Esophagus muscularis mucosa (tissue), 4 donors: ENCODE results near the gene MTA2. TPM values are rescaled to one million over a fixed set of nuclear protein-coding genes. Genes with fewer than 3 reads are reported as not detected.
"Not testable (repeated sequence)": the region's sequence is repeated elsewhere in the genome, so short reads cannot be mapped to it uniquely, and the experiment has no call there.

Experiments
- DNase-seq: peaks from one replicate; pipeline ENCODE4 v3.0.0-alpha.2; 2017; ENCODE audit errors: extremely low spot score
- H3K27ac ChIP-seq, 4 donors: fragments of 200-600 bp; sonication (generic); replicated peaks in 1 of 4; 1 replicate in 3 of 4; 2 replicates in 1 of 4; pipeline ENCODE4 v1.5.1; 2016 to 2019; ENCODE audit warnings: mild to moderate bottlenecking in 1 of 4
- H3K27me3 ChIP-seq, 4 donors: fragments of 200-600 bp; sonication (generic); one replicate each; pipeline versions ENCODE4 v1.5.1 to v1.6.0; 2016 to 2019
- H3K36me3 ChIP-seq, 4 donors: fragments of 200-600 bp; sonication (generic); one replicate each; pipeline ENCODE4 v1.5.1; 2016 to 2019
- H3K4me1 ChIP-seq, 4 donors: fragments of 200-600 bp; sonication (generic); one replicate each; pipeline ENCODE4 v1.5.1; 2016 to 2019
- H3K4me3 ChIP-seq, 4 donors: fragments of 200-600 bp; sonication (generic); 1 replicate in 2 of 4; 2 replicates in 2 of 4; pipeline ENCODE4 v1.5.1; 2016 to 2019; ENCODE audit warnings: mild to moderate bottlenecking in 4 of 4, moderate library complexity in 1 of 4
- H3K9me3 ChIP-seq, 4 donors: fragments of 200-600 bp; sonication (generic); 1 replicate in 3 of 4; 2 replicates in 1 of 4; pipeline ENCODE4 v1.5.1; 2016 to 2019
- EP300 ChIP-seq: sonication (generic); formaldehyde crosslinking; IDR thresholded peaks from one replicate; pipeline ENCODE4 v1.6.1; 2017; ENCODE audit warnings: antibody characterized with exemption
- POLR2A ChIP-seq: fragments of 450-650 bp; IDR thresholded peaks from one replicate; pipeline ENCODE4 v1.6.1; 2017; ENCODE audit warnings: antibody characterized with exemption, moderate library complexity, mild to moderate bottlenecking, low read depth
- POLR2AphosphoS5 ChIP-seq, 2 donors: sonication (generic); formaldehyde crosslinking; IDR thresholded peaks; one replicate each; pipeline ENCODE4 v1.6.1; 2017; ENCODE audit warnings: antibody characterized with exemption in 2 of 2
- WGBS: methylation state at CpG from one replicate; pipeline ENCODE4 v1.1.5; 2018; 5-methylcytosine and 5-hydroxymethylcytosine counted together
- intact Hi-C: fragments of 100-400 bp; cut with DNase I; formaldehyde crosslinking; loops from one replicate; pipeline ENCODE4 v1.15.1; 2023
- total RNA-seq, 4 donors: library from RNA; depleted of rRNA; stranded (reverse); fragments of >200 nt; gene quantifications; one replicate each; pipeline versions ENCODE4 v1.1.0 to v1.2.1, GENCODE V29; 2016
- TF ChIP-seq, protein P1 (sequence below), 3 experiments: fragments of 200-600 bp in 2 of 3; fragments of 450-650 bp in 1 of 3; sonication (generic) in 2 of 3; IDR thresholded peaks; one replicate each; pipeline ENCODE4 v1.5.1; 2017 to 2019; ENCODE audit warnings: antibody characterized with exemption in 3 of 3, mild to moderate bottlenecking in 2 of 3, moderate library complexity in 1 of 3

MTA2 gene
- total RNA-seq, 4 donors from 2014 or later, result 60.2 to 91.4 (median 88.3) TPM

DNA sequence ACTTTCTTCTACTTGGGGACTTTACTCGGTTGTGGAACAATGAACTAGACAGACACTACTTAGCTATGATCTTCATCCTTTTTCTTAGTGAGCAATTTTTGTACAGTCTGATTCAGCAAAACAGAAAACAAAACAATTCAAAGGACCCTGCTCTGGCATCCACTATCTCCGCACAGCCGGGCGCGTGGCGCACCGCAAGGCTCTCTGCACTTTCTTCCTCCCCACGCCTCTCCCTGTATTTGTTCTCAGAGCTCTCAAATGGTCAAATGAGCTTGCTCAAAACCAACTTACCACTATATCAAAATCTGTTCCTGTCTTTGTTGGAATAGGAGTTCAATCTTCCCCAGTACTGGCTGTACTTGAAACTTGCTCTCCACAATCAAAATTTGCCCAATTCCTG, 35.4 kb downstream of the MTA2 start:
- intact Hi-C loops, result no loop called here
- Histone ChIP-seq H3K36me3 (peaks cover 62 to 97% (median 93%) of the 10 kb centered on the region in 4 donors), H3K4me3 (no peak overlapping the region), H3K27ac (no peak overlapping the region), H3K9me3 (no peaks in the 10 kb centered on the region), H3K4me1 (peaks cover 2 to 40% (median 31%) of the 10 kb centered on the region in 4 donors), H3K27me3 (no peaks in the 10 kb centered on the region)
- DNase-seq, result no peak
- TF ChIP-seq POLR2A (no peak), EP300 (no peak), POLR2AphosphoS5 (IDR thresholded peaks at IDR 0.05) (no peak)
- TF ChIP-seq, protein P1, sequence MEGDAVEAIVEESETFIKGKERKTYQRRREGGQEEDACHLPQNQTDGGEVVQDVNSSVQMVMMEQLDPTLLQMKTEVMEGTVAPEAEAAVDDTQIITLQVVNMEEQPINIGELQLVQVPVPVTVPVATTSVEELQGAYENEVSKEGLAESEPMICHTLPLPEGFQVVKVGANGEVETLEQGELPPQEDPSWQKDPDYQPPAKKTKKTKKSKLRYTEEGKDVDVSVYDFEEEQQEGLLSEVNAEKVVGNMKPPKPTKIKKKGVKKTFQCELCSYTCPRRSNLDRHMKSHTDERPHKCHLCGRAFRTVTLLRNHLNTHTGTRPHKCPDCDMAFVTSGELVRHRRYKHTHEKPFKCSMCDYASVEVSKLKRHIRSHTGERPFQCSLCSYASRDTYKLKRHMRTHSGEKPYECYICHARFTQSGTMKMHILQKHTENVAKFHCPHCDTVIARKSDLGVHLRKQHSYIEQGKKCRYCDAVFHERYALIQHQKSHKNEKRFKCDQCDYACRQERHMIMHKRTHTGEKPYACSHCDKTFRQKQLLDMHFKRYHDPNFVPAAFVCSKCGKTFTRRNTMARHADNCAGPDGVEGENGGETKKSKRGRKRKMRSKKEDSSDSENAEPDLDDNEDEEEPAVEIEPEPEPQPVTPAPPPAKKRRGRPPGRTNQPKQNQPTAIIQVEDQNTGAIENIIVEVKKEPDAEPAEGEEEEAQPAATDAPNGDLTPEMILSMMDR (IDR thresholded peaks at IDR 0.05), result no peak
- 89% methylated on average over 8 of the region's 8 CpGs for WGBS

DNA sequence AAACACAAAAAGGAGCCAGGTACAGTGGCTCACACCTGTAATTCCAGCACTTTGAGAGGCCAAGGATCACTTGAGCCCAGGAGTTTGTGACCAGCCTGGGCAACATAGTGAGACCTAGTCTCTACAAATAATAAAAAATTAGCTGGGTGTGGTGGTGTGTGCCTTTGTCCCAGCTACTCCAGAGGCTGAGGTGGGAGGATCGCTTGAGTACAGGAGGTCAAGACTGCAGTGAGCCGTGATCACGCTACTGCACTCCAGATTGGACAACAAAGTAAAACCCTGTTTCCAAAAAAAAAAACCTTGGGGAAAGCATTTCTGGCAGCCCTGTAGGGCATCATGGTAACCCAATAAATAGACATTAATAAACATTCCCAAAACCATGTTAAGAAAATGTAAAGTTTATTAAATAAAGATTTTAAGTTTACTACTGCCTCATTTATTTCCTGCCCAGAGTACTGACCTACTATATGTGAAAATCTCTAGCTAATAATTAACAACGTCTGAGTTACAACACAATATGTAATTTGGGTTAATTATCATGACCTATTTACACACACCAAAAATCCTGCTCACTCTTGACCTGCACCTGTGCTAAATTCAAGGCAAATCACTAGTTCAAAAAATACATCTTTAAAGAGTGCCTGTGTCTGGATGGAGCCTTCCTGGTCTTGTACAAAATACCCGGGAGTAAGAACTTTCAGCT, 36.4 kb downstream of the MTA2 start:
- peaks cover 52 to 88% (median 84%) of the 10 kb centered on the region in 4 donors for H3K36me3 ChIP-seq
- H3K9me3 ChIP-seq, result no peaks in the 10 kb centered on the region
- intact Hi-C loops, result no loop called here
- H3K27me3 ChIP-seq, result no peaks in the 10 kb centered on the region
- H3K27ac ChIP-seq, result peak overlapping the region in 1 of 4 donors; percentile 5
- no peak for DNase-seq
- no peak overlapping the region for H3K4me3 ChIP-seq
- peaks cover 9 to 40% (median 31%) of the 10 kb centered on the region in 4 donors for H3K4me1 ChIP-seq
- WGBS, result 66% methylated on average over 5 of the region's 5 CpGs
- TF ChIP-seq POLR2A (no peak), EP300 (no peak), POLR2AphosphoS5 (IDR thresholded peaks at IDR 0.05) (no peak)
- TF ChIP-seq, protein P1 (IDR thresholded peaks at IDR 0.05), result no peak

DNA sequence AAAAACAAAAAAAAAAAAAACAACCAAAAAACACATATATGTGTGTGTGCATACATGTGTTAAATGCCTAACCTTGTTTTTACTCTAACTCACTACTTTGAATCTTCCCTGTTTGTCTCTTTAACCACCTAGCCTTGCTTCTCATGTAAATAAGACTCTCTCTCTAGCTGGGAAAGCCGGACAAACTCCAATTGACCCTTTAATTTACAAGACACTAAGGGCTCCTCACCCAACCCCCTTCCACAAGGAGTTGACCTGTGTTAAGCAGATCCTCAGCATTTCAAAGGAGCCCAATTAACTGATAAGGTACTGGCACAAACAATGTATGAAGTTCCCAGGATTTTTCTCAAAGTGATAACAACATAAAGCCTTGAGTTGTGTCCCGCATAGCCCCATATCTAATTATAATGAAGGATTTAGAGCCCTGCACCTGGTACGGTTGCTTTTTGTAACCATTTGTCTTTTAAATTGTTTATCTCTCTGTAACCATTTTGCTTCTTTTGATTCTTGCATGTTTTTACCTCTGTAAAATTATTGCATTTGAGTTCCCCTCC, 39.9 kb downstream of the MTA2 start:
- not testable (repeated sequence) for H3K27me3 ChIP-seq, H3K4me3 ChIP-seq, DNase-seq, H3K9me3 ChIP-seq
- H3K36me3 ChIP-seq, result peaks cover 32 to 76% (median 75%) of the 10 kb centered on the region in 4 donors
- intact Hi-C loops, result loop anchor here (5.0 kb wide), 1 partner anchor 139 kb away; no protein-coding TSS in a partner anchor
- peak overlapping the region; percentile 88 to 94 (median 90) for H3K27ac ChIP-seq
- WGBS, result 69% methylated on average over 3 of the region's 3 CpGs
- peaks cover 29 to 67% (median 51%) of the 10 kb centered on the region in 4 donors for H3K4me1 ChIP-seq

DNA sequence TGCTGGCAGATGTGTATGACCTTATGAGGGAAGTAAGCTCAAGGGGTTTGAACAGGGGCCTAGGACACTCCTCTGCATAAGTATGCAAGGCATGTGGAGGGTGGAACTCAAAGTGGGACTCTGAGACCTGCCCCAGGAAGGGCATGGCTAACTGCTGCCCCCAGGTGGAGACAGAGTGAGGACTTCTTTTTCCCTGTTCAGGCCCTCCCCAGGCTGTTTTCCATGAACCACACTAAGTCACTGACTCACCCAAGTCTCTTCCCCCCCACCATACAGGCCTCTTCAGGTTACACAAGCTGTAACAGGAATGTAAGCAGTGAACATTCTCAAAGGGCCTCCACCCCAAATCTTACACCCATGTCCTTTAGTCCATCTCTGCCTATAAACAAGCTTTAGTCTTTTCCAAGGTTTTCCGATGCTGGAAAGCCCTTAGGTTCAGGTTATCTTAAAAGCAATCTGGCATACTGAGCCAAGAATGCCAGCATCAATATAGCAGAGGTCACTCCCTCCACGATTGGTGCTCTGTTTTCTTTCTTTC, 41.0 kb downstream of the MTA2 start:
- peak; percentile 97 for DNase-seq
- H3K27ac ChIP-seq, result peak overlapping the region; percentile 88 to 97 (median 94)
- no peaks in the 10 kb centered on the region for H3K27me3 ChIP-seq
- H3K4me3 ChIP-seq, result peak overlapping the region in 2 of 4 donors; percentile 31 to 36
- no peaks in the 10 kb centered on the region for H3K9me3 ChIP-seq
- peaks cover 39 to 78% (median 62%) of the 10 kb centered on the region in 4 donors for H3K4me1 ChIP-seq
- 35% methylated on average over 2 of the region's 2 CpGs for WGBS
- TF ChIP-seq POLR2A, result no peak
- no peak for TF ChIP-seq EP300
- peak in 1 of 2 donors; percentile 80 for TF ChIP-seq POLR2AphosphoS5 (IDR thresholded peaks at IDR 0.05)
- TF ChIP-seq, protein P1 (IDR thresholded peaks at IDR 0.05), result peak; percentile 86 to 92 (median 88)
- intact Hi-C loops, result loop anchor here (5.0 kb wide), 1 partner anchor 138 kb away; no protein-coding TSS in a partner anchor
- H3K36me3 ChIP-seq, result peaks cover 21 to 65% (median 64%) of the 10 kb centered on the region in 4 donors

DNA sequence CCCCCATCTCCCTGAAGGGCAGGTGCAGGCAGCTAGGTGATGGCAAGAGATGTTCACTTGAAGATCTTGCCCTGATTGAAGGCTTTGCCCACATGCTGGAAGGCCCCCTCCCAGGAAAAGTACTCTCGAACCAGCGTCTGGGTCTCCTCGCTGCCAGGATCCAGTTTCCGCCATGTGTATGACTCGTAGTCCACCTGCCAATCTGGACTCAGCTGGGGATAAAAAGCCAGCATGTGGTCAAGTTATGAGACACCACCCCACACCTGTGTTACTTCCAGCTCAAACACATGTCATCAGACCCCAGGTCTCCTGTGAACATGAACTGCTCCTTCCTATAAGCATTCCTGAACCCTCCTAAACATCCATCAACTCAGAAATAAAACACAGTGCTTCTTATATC, 42.0 kb downstream of the MTA2 start:
- 89% methylated on average over 3 of the region's 5 CpGs for WGBS
- H3K4me1 ChIP-seq, result peaks cover 49 to 88% (median 72%) of the 10 kb centered on the region in 4 donors
- H3K9me3 ChIP-seq, H3K27me3 ChIP-seq, DNase-seq: not testable (repeated sequence)
- H3K4me3 ChIP-seq, result peak overlapping the region in 2 of 4 donors; percentile 31 to 36
- H3K27ac ChIP-seq, result peak overlapping the region; percentile 88 to 97 (median 94)
- H3K36me3 ChIP-seq, result peaks cover 13 to 55% (median 54%) of the 10 kb centered on the region in 4 donors
- intact Hi-C loops, result loop anchor here (2.0 to 5.0 kb wide), 2 partner anchors 15 to 137 kb away; no protein-coding TSS in a partner anchor
